Astrocyte (in vitro differentiated cells and primary cell): ENCODE results near the gene POLN.

Experiments
- EZH2 ChIP-seq: IDR thresholded peaks from 2 replicates; pipeline ENCODE4 v1.6.1; 2012; ENCODE audit warnings: mild to moderate bottlenecking, low read length, inconsistent platforms; ENCODE audit not compliant: insufficient read depth
- TF ChIP-seq, protein P1 (sequence below): IDR thresholded peaks from 2 replicates; pipeline ENCODE4 v1.5.1; 2011; ENCODE audit warnings: low read depth, mild to moderate bottlenecking, inconsistent platforms, low read length, moderate library complexity; ENCODE audit not compliant: insufficient read depth

DNA sequence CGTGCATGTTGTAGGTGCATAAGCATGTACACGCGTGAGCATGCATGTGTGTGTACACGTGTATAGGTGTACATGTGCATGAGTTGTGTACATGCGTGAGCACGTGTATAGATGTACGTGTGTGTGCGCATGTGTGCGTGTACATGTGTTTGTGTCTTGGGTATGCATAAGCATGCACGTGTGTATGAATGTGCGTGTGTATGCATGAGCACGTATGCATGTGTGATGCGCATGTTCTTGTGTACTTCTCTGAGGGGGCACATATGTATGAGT, 173.8 kb downstream of the POLN start:
- TF ChIP-seq, protein P1, sequence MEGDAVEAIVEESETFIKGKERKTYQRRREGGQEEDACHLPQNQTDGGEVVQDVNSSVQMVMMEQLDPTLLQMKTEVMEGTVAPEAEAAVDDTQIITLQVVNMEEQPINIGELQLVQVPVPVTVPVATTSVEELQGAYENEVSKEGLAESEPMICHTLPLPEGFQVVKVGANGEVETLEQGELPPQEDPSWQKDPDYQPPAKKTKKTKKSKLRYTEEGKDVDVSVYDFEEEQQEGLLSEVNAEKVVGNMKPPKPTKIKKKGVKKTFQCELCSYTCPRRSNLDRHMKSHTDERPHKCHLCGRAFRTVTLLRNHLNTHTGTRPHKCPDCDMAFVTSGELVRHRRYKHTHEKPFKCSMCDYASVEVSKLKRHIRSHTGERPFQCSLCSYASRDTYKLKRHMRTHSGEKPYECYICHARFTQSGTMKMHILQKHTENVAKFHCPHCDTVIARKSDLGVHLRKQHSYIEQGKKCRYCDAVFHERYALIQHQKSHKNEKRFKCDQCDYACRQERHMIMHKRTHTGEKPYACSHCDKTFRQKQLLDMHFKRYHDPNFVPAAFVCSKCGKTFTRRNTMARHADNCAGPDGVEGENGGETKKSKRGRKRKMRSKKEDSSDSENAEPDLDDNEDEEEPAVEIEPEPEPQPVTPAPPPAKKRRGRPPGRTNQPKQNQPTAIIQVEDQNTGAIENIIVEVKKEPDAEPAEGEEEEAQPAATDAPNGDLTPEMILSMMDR: no peak
- no peak for TF ChIP-seq EZH2
